K562 (cell line): Measurements from ENCODE around the gene FBXL13. TPM values are rescaled to one million over a fixed set of nuclear protein-coding genes. Genes with fewer than 3 reads are reported as not detected.

ENCODE experiments used
- ATAC-seq: fragments of 200-7000 bp; cut with Tn5 transposase; 3 replicates; pipeline ENCODE4 v1.9.1; 2020; ENCODE audit warnings: moderate library complexity
- BruUV-seq: library from RNA; stranded (reverse); fragments of 400-500 nt; replicated peaks from 2 replicates; lab custom pipeline; 2021; lab: Mats Ljungman, UMichigan
- CTCF ChIA-PET: fragments of 300-600 bp; formaldehyde crosslinking; extraction: SDS; loops from one replicate; lab custom pipeline; 2021; ENCODE audit warnings: low intra/inter-chr PET ratio; lab: Yijun Ruan, JAX
- POLR2A ChIA-PET: fragments of 300-600, 350-650 bp; sonication (Branson Sonifier 250); formaldehyde crosslinking; extraction: SDS; loops from one replicate; lab custom pipeline; 2021; ENCODE audit warnings: antibody characterized with exemption, inconsistent platforms; lab: Yijun Ruan, JAX
- DNase-seq, 4 experiments: peaks; one replicate each; pipeline versions ENCODE4 v3.0.0 to v3.0.0-alpha.2; 2011 to 2018; ENCODE audit warnings: low spot score in 3 of 4, mixed read lengths in 3 of 4; ENCODE audit errors: extremely low read depth in 1 of 4
- FAIRE-seq: peaks from 2 replicates; lab custom pipeline; 2011; peaks lifted over from hg19 to GRCh38; lab: Jason Lieb, UNC
- H2AFZ ChIP-seq: 2 replicates; pipeline ENCODE4 v1.6.0; 2011; ENCODE audit warnings: low read depth, low read length, control low read depth, inconsistent platforms
- H3K27ac ChIP-seq: fragments of 200-600 bp; 3 replicates; pipeline ENCODE4 v1.8.0; 2011; ENCODE audit warnings: low read depth, mild to moderate bottlenecking, control low read depth, inconsistent platforms, low read length, moderate library complexity, mixed read lengths; ENCODE audit errors: extremely low read depth
- H3K27me3 ChIP-seq, 2 experiments: fragments of 300-600 bp in 1 of 2; 2 replicates in 1 of 2; 3 replicates in 1 of 2; pipeline versions ENCODE4 v1.6.0 to v1.8.0; 2011; ENCODE audit warnings: inconsistent platforms in 2 of 2, low read length in 2 of 2, mild to moderate bottlenecking in 1 of 2, mixed read lengths in 1 of 2, moderate library complexity in 1 of 2; ENCODE audit not compliant: control insufficient read depth in 2 of 2, insufficient read depth in 2 of 2
- H3K36me3 ChIP-seq: fragments of 300-600 bp; 3 replicates; pipeline ENCODE4 v1.8.0; 2011; ENCODE audit warnings: mild to moderate bottlenecking, low read length, inconsistent platforms; ENCODE audit not compliant: control insufficient read depth, insufficient read depth
- H3K4me1 ChIP-seq, 2 experiments: fragments of 200-600 bp in 1 of 2; replicated peaks in 1 of 2; 2 replicates in 1 of 2; 3 replicates in 1 of 2; pipeline versions ENCODE4 v1.5.1 to v1.8.0; 2011; ENCODE audit warnings: inconsistent platforms in 2 of 2, low read length in 2 of 2, mild to moderate bottlenecking in 1 of 2, mixed read lengths in 1 of 2, moderate library complexity in 1 of 2; ENCODE audit not compliant: control insufficient read depth in 2 of 2, insufficient read depth in 2 of 2
- H3K4me2 ChIP-seq: 2 replicates; pipeline ENCODE4 v1.6.1; 2011; ENCODE audit warnings: low read length, control low read depth, inconsistent platforms, mixed read lengths; ENCODE audit not compliant: insufficient read depth
- H3K4me3 ChIP-seq: fragments of 200-600 bp; sonication (generic), shearing (Covaris generic); 2 replicates; pipeline ENCODE4 v1.5.1; 2016; ENCODE audit warnings: control low read depth, inconsistent platforms
- H3K79me2 ChIP-seq: fragments of 200-600 bp; 3 replicates; pipeline ENCODE4 v1.8.0; 2011; ENCODE audit warnings: low read length, inconsistent platforms; ENCODE audit not compliant: control insufficient read depth, insufficient read depth
- H3K9ac ChIP-seq, 2 experiments: 2 replicates each; pipeline versions ENCODE4 v1.6.0 to v1.6.1; 2011; ENCODE audit warnings: low read depth in 2 of 2, low read length in 2 of 2, control low read depth in 1 of 2, inconsistent platforms in 1 of 2, mild to moderate bottlenecking in 1 of 2, mixed read lengths in 1 of 2; ENCODE audit not compliant: insufficient read depth in 1 of 2
- H3K9me1 ChIP-seq: one replicate; pipeline ENCODE4 v1.6.0; 2011; ENCODE audit warnings: inconsistent platforms, mild to moderate bottlenecking, low read length, moderate library complexity; ENCODE audit not compliant: control insufficient read depth, insufficient read depth
- H3K9me3 ChIP-seq: replicated peaks from 2 replicates; pipeline ENCODE4 v1.5.1; 2011; ENCODE audit warnings: low read depth, low read length, inconsistent platforms; ENCODE audit not compliant: control insufficient read depth, insufficient read depth
- H4K20me1 ChIP-seq: replicated peaks from 2 replicates; pipeline ENCODE4 v1.6.1; 2011; ENCODE audit warnings: low read length, inconsistent platforms, mixed read lengths; ENCODE audit not compliant: control insufficient read depth, insufficient read depth
- NFIX ChIP-seq: fragments of 250-450 bp; sonication (Bioruptor Pico); IDR thresholded peaks from 2 replicates; pipeline ENCODE4 v1.4.0; 2020; ENCODE audit warnings: low read depth, mild to moderate bottlenecking, moderate library complexity
- TAF15 ChIP-seq: fragments of 200-400 bp; formaldehyde crosslinking; IDR thresholded peaks from 2 replicates; pipeline ENCODE4 v1.6.1; 2017; ENCODE audit warnings: mild to moderate bottlenecking, low read depth, low read length, moderate library complexity
- TARDBP ChIP-seq: fragments of 450-650 bp; IDR thresholded peaks from 2 replicates; pipeline ENCODE4 v1.6.1; 2016
- TOE1 ChIP-seq, 2 experiments: fragments of 450-650 bp in 1 of 2; sonication (generic) in 1 of 2; formaldehyde crosslinking in 1 of 2; IDR thresholded peaks; 2 replicates each; pipeline versions ENCODE4 v1.7.1 to v1.8.0; 2016 to 2022; ENCODE audit warnings: borderline replicate concordance in 2 of 2, mild to moderate bottlenecking in 2 of 2, antibody characterized with exemption in 1 of 2, inconsistent platforms in 1 of 2, low read depth in 1 of 2, missing genetic modification reagents in 1 of 2, moderate library complexity in 1 of 2
- U2AF1 ChIP-seq: fragments of 200-400 bp; formaldehyde crosslinking; optimal IDR thresholded peaks from 2 replicates; pipeline ENCODE3; 2017; ENCODE audit warnings: mild to moderate bottlenecking, low read depth, low read length, moderate library complexity
- ZNF445 ChIP-seq: fragments of 250-450 bp; sonication (Bioruptor Pico); IDR thresholded peaks from 2 replicates; pipeline ENCODE4 v1.4.0; 2020; ENCODE audit warnings: low read depth, mild to moderate bottlenecking, moderate library complexity
- WGBS: fragments of 100-300 bp; shearing (Covaris generic); methylation state at CpG from one replicate; pipeline ENCODE4 v1.1.6; 2016; ENCODE audit warnings: low coverage, mixed read lengths; ENCODE audit not compliant: insufficient coverage; ENCODE audit errors: missing lambda C conversion rate; 5-methylcytosine and 5-hydroxymethylcytosine counted together
- in situ Hi-C: fragments of 300-500 bp; cut with MboI; formaldehyde crosslinking; loops from 4 replicates; pipeline ENCODE4 v1.15.0; 2018; ENCODE audit warnings: inconsistent platforms, mixed read lengths
- intact Hi-C: fragments of 100-400 bp; cut with micrococcal nuclease; formaldehyde crosslinking; loops from 2 replicates; pipeline ENCODE4 v1.14.2; 2022
- polyA plus RNA-seq, 8 experiments: library from polyadenylated mRNA; depleted of rRNA in 4 of 8; stranded (reverse) in 5 of 8; unstranded in 3 of 8; fragments of >200 nt; fragmentation: Nextera tagmentation in 2 of 8; fragmentation: Illumina TruSeq in 1 of 8; extraction: Ambion mirVana in 2 of 8; extraction: Trizol in 1 of 8; gene quantifications; 2 replicates each; pipeline versions ENCODE4 v1.2.1 to v1.2.3, GENCODE V29; 2011 to 2014; ENCODE audit warnings: inconsistent platforms in 1 of 8, missing spikeins in 1 of 8
- total RNA-seq, 7 experiments: library from RNA; depleted of rRNA in 6 of 7; stranded (reverse); fragments of >200 nt in 6 of 7; fragmentation: Illumina TruSeq in 2 of 7; extraction: Trizol in 2 of 7; gene quantifications; 2 replicates each; pipeline versions ENCODE4 v1.2.1 to v1.2.3, GENCODE V29; 2011 to 2021; ENCODE audit warnings: low replicate concordance in 1 of 7
- TF ChIP-seq, protein P1 (sequence below): sonication (generic); formaldehyde crosslinking; IDR thresholded peaks from 2 replicates; pipeline ENCODE4 v1.8.1; 2023; ENCODE audit warnings: mild to moderate bottlenecking, missing genetic modification reagents
- TF ChIP-seq, protein P2 (sequence below): sonication (generic); formaldehyde crosslinking; IDR thresholded peaks from 2 replicates; pipeline ENCODE4 v1.8.0; 2022; ENCODE audit warnings: mild to moderate bottlenecking, missing genetic modification reagents
- TF ChIP-seq, protein P3 (sequence below): fragments of 150-350 bp; conservative IDR thresholded peaks from 2 replicates; pipeline ENCODE4 v1.6.1; 2014; ENCODE audit warnings: low read length
- TF ChIP-seq, protein P4 (sequence below): fragments of 250-450 bp; sonication (Bioruptor Pico); IDR thresholded peaks from 2 replicates; pipeline ENCODE4 v1.8.0; 2021; ENCODE audit warnings: moderate library complexity, mild to moderate bottlenecking, inconsistent platforms

The FBXL13 gene
- total and polyA plus RNA-seq, 9 of the 15 experiments (the other 6 are each of a cell fraction or from before 2014, with no cell fraction given) = 16.3 to 55.0 (median 25.4) TPM

DNA sequence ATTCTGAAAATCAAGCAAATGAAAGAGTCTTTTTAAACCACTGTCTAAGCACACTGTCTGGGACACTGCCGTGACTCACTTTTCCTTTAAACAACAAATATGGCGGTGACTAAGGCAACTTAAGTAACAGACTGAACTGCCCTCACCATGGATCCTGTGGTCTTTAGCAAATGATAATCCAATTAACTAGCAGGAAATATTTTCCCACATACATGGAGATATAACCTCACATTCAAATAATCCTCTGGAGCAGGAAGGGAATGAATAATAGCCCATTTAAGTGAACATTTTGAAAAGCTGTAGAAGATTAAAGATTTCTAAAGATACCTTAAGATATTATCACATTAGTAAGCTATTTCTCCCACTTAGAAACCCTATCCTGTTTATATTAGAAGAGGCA, 202.1 kb downstream of the FBXL13 start:
- Histone ChIP-seq H4K20me1 (no peaks in the 10 kb centered on the region), H3K9me3 (no peaks in the 10 kb centered on the region), H3K27ac (no peak overlapping the region), H3K4me3 (no peak overlapping the region), H3K9me1 (no peaks in the 10 kb centered on the region), H3K27me3 (no peaks in the 10 kb centered on the region), H3K79me2 (no peaks in the 10 kb centered on the region), H3K4me1 (peaks cover 0 to 6% of the 10 kb centered on the region in 2 experiments; a peak in 1 of 5 replicates), H3K36me3 (peaks cover 73% of the 10 kb centered on the region), H3K4me2 (no peak overlapping the region), H3K9ac (no peak overlapping the region), H2AFZ (no peak overlapping the region)
- in situ Hi-C loops = no loop called here
- FAIRE-seq (peak; percentile 11), ATAC-seq (no peak), DNase-seq (no peak)
- intact Hi-C loops = no loop called here
- no TSS peak for BruUV-seq
- CTCF ChIA-PET = no interaction called here
- 98% methylated on average over 2 of the region's 2 CpGs for WGBS
- TF ChIP-seq, protein P1, sequence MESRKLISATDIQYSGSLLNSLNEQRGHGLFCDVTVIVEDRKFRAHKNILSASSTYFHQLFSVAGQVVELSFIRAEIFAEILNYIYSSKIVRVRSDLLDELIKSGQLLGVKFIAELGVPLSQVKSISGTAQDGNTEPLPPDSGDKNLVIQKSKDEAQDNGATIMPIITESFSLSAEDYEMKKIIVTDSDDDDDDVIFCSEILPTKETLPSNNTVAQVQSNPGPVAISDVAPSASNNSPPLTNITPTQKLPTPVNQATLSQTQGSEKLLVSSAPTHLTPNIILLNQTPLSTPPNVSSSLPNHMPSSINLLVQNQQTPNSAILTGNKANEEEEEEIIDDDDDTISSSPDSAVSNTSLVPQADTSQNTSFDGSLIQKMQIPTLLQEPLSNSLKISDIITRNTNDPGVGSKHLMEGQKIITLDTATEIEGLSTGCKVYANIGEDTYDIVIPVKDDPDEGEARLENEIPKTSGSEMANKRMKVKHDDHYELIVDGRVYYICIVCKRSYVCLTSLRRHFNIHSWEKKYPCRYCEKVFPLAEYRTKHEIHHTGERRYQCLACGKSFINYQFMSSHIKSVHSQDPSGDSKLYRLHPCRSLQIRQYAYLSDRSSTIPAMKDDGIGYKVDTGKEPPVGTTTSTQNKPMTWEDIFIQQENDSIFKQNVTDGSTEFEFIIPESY (CRISPR knock-in tag) = no peak
- TF ChIP-seq TARDBP = no peak
- no peak for TF ChIP-seq ZNF445 (CRISPR knock-in tag)
- TF ChIP-seq U2AF1 = no peak
- no peak for TF ChIP-seq TAF15
- TF ChIP-seq, protein P2, sequence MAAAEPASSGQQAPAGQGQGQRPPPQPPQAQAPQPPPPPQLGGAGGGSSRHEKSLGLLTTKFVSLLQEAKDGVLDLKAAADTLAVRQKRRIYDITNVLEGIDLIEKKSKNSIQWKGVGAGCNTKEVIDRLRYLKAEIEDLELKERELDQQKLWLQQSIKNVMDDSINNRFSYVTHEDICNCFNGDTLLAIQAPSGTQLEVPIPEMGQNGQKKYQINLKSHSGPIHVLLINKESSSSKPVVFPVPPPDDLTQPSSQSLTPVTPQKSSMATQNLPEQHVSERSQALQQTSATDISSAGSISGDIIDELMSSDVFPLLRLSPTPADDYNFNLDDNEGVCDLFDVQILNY (CRISPR knock-in tag) = no peak
- TF ChIP-seq NFIX = no peak
- TF ChIP-seq, protein P3, sequence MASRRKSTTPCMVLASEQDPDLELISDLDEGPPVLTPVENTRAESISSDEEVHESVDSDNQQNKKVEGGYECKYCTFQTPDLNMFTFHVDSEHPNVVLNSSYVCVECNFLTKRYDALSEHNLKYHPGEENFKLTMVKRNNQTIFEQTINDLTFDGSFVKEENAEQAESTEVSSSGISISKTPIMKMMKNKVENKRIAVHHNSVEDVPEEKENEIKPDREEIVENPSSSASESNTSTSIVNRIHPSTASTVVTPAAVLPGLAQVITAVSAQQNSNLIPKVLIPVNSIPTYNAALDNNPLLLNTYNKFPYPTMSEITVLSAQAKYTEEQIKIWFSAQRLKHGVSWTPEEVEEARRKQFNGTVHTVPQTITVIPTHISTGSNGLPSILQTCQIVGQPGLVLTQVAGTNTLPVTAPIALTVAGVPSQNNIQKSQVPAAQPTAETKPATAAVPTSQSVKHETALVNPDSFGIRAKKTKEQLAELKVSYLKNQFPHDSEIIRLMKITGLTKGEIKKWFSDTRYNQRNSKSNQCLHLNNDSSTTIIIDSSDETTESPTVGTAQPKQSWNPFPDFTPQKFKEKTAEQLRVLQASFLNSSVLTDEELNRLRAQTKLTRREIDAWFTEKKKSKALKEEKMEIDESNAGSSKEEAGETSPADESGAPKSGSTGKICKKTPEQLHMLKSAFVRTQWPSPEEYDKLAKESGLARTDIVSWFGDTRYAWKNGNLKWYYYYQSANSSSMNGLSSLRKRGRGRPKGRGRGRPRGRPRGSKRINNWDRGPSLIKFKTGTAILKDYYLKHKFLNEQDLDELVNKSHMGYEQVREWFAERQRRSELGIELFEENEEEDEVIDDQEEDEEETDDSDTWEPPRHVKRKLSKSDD = no peak
- TF ChIP-seq, protein P4, sequence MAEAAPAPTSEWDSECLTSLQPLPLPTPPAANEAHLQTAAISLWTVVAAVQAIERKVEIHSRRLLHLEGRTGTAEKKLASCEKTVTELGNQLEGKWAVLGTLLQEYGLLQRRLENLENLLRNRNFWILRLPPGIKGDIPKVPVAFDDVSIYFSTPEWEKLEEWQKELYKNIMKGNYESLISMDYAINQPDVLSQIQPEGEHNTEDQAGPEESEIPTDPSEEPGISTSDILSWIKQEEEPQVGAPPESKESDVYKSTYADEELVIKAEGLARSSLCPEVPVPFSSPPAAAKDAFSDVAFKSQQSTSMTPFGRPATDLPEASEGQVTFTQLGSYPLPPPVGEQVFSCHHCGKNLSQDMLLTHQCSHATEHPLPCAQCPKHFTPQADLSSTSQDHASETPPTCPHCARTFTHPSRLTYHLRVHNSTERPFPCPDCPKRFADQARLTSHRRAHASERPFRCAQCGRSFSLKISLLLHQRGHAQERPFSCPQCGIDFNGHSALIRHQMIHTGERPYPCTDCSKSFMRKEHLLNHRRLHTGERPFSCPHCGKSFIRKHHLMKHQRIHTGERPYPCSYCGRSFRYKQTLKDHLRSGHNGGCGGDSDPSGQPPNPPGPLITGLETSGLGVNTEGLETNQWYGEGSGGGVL = no peak
- TF ChIP-seq TOE1 (IDR thresholded peaks at IDR 0.05; ENCODE audit: borderline replicate concordance) = no peak
- TF ChIP-seq TOE1 (CRISPR knock-in tag; IDR thresholded peaks at IDR 0.05; ENCODE audit: borderline replicate concordance, low read depth) = no peak
- POLR2A ChIA-PET = no interaction called here
